ENCODE data around the gene ANKRD11. TPM values are rescaled to one million over a fixed set of nuclear protein-coding genes. Genes with fewer than 3 reads are reported as not detected.

ANKRD11 gene
- polyA plus RNA-seq, 1 donor (not counting 4 experiments of a cell fraction or from before 2014, with no cell fraction given): 30.1 TPM

DNA sequence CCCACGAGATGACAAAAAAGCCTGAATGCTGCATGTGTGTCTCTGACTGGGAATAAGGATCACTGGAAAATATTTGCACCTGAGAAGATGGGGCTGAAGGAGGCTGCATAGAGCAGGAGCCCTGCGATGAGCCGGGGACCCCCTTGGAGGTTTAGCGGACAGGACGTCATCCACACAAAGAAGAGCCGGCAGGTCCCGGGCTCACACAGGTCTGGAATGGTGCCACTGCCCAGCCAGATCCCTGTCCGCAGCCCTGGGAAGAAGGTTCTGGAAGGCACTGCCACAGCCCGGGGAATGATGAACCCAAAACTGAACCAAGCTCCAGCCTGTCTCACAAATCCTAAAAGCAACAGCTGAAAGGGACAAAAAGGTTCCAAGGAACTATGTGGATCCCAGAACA is 101.8 kb downstream of the ANKRD11 start:
- peaks cover 33% of the 10 kb centered on the region for H3K4me1 ChIP-seq (ENCODE audit: control insufficient read depth, extremely low read depth, insufficient read depth, low read length)
- H3K4me3 ChIP-seq (ENCODE audit: control insufficient read depth in 2 of 3, extremely low read depth in 1 of 3, insufficient read depth in 2 of 3, low read depth in 1 of 3, low read length in 3 of 3): no peak overlapping the region
- peaks cover 0 to 5% of the 10 kb centered on the region in 2 experiments for H3K36me3 ChIP-seq (ENCODE audit: control insufficient read depth in 2 of 2, extremely low read depth in 1 of 2, insufficient read depth in 2 of 2, low read length in 2 of 2)
- dilution Hi-C loops (cut with MboI; ENCODE audit: extremely low pct_ligation_motif_present, low sequenced_read_pairs): no loop called here
- peaks cover 88% of the 10 kb centered on the region for H3K79me2 ChIP-seq (ENCODE audit: control insufficient read depth, insufficient read depth, low read length)
- H2AFZ ChIP-seq (ENCODE audit: control insufficient read depth, low read length): no peak overlapping the region
- H3K27me3 ChIP-seq (ENCODE audit: control insufficient read depth, extremely low read depth, insufficient read depth, low read length): no peaks in the 10 kb centered on the region
- no peak overlapping the region for H3K4me2 ChIP-seq (ENCODE audit: control insufficient read depth, extremely low read depth, insufficient read depth, low read depth, low read length)
- H3K27ac ChIP-seq (ENCODE audit: control insufficient read depth, insufficient read depth, low read length): no peak overlapping the region
- H3K9me3 ChIP-seq (ENCODE audit: control insufficient read depth, low read depth, low read length): no peaks in the 10 kb centered on the region
- no peak for FAIRE-seq
- no peak for DNase-seq (ENCODE audit: low read depth, low spot score)
- TF ChIP-seq EZH2 (IDR thresholded peaks at IDR 0.05; ENCODE audit: low read length) (no peak), CTCF (optimal IDR thresholded peaks at IDR 0.05 in 1 of 3, IDR thresholded peaks at IDR 0.05 in 1 of 3, conservative IDR thresholded peaks at IDR 0.05 in 1 of 3; ENCODE audit: extremely low read depth in 1 of 3, insufficient read depth in 2 of 3, low read length in 3 of 3) (no peak)
- H3K9me1 ChIP-seq (ENCODE audit: control insufficient read depth, extremely low read depth, insufficient read depth, low read length): peaks cover 4% of the 10 kb centered on the region
- H4K20me1 ChIP-seq (ENCODE audit: control insufficient read depth, extremely low read depth, insufficient read depth, low read length): peaks cover 12% of the 10 kb centered on the region
- no peak overlapping the region for H3K9ac ChIP-seq (ENCODE audit: control insufficient read depth, extremely low read depth, insufficient read depth, low read length)

GRCh38 chr16:89386306-89387185 is 103.8 kb downstream of the ANKRD11 start:
- DNase-seq (ENCODE audit: low read depth, low spot score) (no peak), FAIRE-seq (no peak)
- dilution Hi-C loops (cut with MboI; ENCODE audit: extremely low pct_ligation_motif_present, low sequenced_read_pairs): no loop called here
- TF ChIP-seq EZH2 (IDR thresholded peaks at IDR 0.05; ENCODE audit: low read length) (no peak), CTCF (optimal IDR thresholded peaks at IDR 0.05 in 1 of 3, IDR thresholded peaks at IDR 0.05 in 1 of 3, conservative IDR thresholded peaks at IDR 0.05 in 1 of 3; ENCODE audit: extremely low read depth in 1 of 3, insufficient read depth in 2 of 3, low read length in 3 of 3) (no peak)
- H3K27me3 ChIP-seq (ENCODE audit: control insufficient read depth, extremely low read depth, insufficient read depth, low read length): no peaks in the 10 kb centered on the region
- H3K4me2 ChIP-seq (ENCODE audit: control insufficient read depth, extremely low read depth, insufficient read depth, low read depth, low read length): no peak overlapping the region
- peaks cover 0 to 3% of the 10 kb centered on the region in 2 experiments for H3K36me3 ChIP-seq (ENCODE audit: control insufficient read depth in 2 of 2, extremely low read depth in 1 of 2, insufficient read depth in 2 of 2, low read length in 2 of 2)
- H3K27ac ChIP-seq (ENCODE audit: control insufficient read depth, insufficient read depth, low read length): no peak overlapping the region
- no peak overlapping the region for H2AFZ ChIP-seq (ENCODE audit: control insufficient read depth, low read length)
- H3K9me1 ChIP-seq (ENCODE audit: control insufficient read depth, extremely low read depth, insufficient read depth, low read length): peaks cover 3% of the 10 kb centered on the region
- H3K4me1 ChIP-seq (ENCODE audit: control insufficient read depth, extremely low read depth, insufficient read depth, low read length): peaks cover 28% of the 10 kb centered on the region
- no peaks in the 10 kb centered on the region for H3K9me3 ChIP-seq (ENCODE audit: control insufficient read depth, low read depth, low read length)
- H3K9ac ChIP-seq (ENCODE audit: control insufficient read depth, extremely low read depth, insufficient read depth, low read length): no peak overlapping the region
- peaks cover 93% of the 10 kb centered on the region for H3K79me2 ChIP-seq (ENCODE audit: control insufficient read depth, insufficient read depth, low read length)
- H4K20me1 ChIP-seq (ENCODE audit: control insufficient read depth, extremely low read depth, insufficient read depth, low read length): peaks cover 17% of the 10 kb centered on the region
- H3K4me3 ChIP-seq (ENCODE audit: control insufficient read depth in 2 of 3, extremely low read depth in 1 of 3, insufficient read depth in 2 of 3, low read depth in 1 of 3, low read length in 3 of 3): no peak overlapping the region
